Testis (tissue), 3 donors: ENCODE results near the gene PDZD4. TPM values are rescaled to one million over a fixed set of nuclear protein-coding genes. Genes with fewer than 3 reads are reported as not detected.

ENCODE experiments used
- DNase-seq: peaks from one replicate; pipeline ENCODE4 v3.0.0-alpha.2; 2019
- H3K27ac ChIP-seq, 2 donors: fragments of 200-600 bp; sonication (generic); one replicate each; pipeline ENCODE4 v1.5.1; 2019
- H3K27me3 ChIP-seq: fragments of 200-600 bp; sonication (generic); one replicate; pipeline ENCODE4 v1.5.1; 2019
- H3K36me3 ChIP-seq: fragments of 200-600 bp; sonication (generic); one replicate; pipeline ENCODE4 v1.5.1; 2017; ENCODE audit warnings: low read depth; ENCODE audit errors: missing control alignments
- H3K4me1 ChIP-seq: fragments of 200-600 bp; sonication (generic); one replicate; pipeline ENCODE4 v1.5.1; 2019
- H3K4me3 ChIP-seq, 2 donors: fragments of 200-600 bp; sonication (generic); one replicate each; pipeline ENCODE4 v1.5.1; 2017 to 2019
- H3K9me3 ChIP-seq: fragments of 200-600 bp; sonication (generic); one replicate; pipeline ENCODE4 v1.5.1; 2017
- CTCF ChIP-seq, 3 experiments: fragments of 450-650 bp in 2 of 3; fragments of 200-600 bp in 1 of 3; sonication (generic) in 1 of 3; IDR thresholded peaks; one replicate each; pipeline ENCODE4 v1.5.1; 2016 to 2019; ENCODE audit warnings: antibody characterized with exemption in 3 of 3, mild to moderate bottlenecking in 2 of 3, moderate library complexity in 1 of 3
- POLR2A ChIP-seq: fragments of 450-650 bp; IDR thresholded peaks from one replicate; pipeline ENCODE4 v1.6.1; 2017; ENCODE audit warnings: antibody characterized with exemption, mild to moderate bottlenecking, moderate library complexity
- WGBS, 2 donors: methylation state at CpG; one replicate each; pipeline ENCODE4 v1.1.5; 2018; 5-methylcytosine and 5-hydroxymethylcytosine counted together
- intact Hi-C: fragments of 100-400 bp; cut with DNase I; formaldehyde crosslinking; loops from one replicate; pipeline ENCODE4 v1.15.1; 2023; ENCODE audit warnings: low total_unique reads
- polyA plus RNA-seq: library from polyadenylated mRNA; stranded (reverse); fragments of 350-450 nt; fragmentation: Illumina TruSeq; extraction: RNeasy Lipid Tissue Mini Kit (QIAGEN cat#74804); gene quantifications from one replicate; pipeline ENCODE4 v1.2.3, GENCODE V29; 2014; ENCODE audit warnings: low read depth, low replicate concordance; ENCODE audit not compliant: insufficient read depth
- total RNA-seq, 2 donors: library from RNA; depleted of rRNA; stranded (reverse); fragments of >200 nt; gene quantifications; one replicate each; pipeline ENCODE4 v1.2.3, GENCODE V29; 2016

PDZD4 gene
- total and polyA plus RNA-seq, 3 donors from 2014 or later: 11.2 to 17.2 (median 13.5) TPM

DNA sequence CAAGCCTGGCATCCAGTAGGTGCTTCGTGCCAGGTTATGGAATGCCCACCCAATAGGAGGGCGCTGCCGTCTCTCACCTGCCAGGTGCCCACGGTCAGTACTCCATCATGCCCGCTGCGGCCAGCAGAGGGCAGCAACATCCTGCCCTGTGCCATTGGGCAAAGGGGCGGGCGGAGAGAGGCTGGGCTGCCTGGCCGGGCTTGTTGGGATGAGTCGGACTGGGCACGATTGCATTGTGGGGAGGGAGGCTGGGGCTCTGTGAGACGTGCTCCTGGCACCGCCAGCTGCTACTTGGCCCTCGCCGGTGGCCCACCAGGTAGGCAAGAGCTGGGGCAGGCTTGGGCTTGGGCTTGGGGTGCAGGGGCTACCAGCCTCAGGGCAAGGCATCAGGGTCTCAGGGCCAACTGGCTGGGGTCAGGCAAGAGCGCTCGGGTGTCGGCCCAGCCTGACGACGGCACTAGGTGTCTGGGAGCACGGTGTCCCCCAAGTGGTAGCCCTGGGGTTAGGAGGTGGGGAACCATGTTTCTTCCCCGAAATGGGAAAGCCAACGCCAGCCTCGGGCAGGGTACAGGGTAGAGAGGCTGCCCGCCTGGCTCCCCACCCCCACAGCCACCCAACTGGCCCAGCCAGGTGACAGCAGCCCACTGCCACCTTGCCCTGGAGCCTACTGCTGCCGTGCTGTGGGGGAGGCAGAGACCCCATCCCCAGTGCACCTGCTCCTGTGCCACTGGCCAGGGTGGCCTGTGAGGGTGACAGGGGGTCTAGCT lies 66.2 kb downstream of the PDZD4 start, which contains the start of gene PLXNB3:
TSS of gene PLXNB3 (plus strand) at position 261 of the 767 bp plus-strand sequence. CDS start 1,287 bp downstream, outside the sequence.
- Histone ChIP-seq H3K9me3 (no peaks in the 10 kb centered on the region), H3K36me3 (no peaks in the 10 kb centered on the region), H3K27ac (peak within 1 kb of the TSS; percentile 39 to 72), H3K4me1 (peaks cover 14% of the 10 kb centered on the region), H3K27me3 (no peaks in the 10 kb centered on the region), H3K4me3 (no peak within 1 kb of the TSS)
- intact Hi-C loops: loop anchor here (10.0 kb wide), 1 partner anchor 191 kb away; no protein-coding TSS in a partner anchor
- WGBS, 2 donors: 46% methylated on average over 15 of the region's 26 CpGs; no CpG with 5 or more reads in 1 of the 2 donors
- peak; percentile 79 for DNase-seq
- TF ChIP-seq POLR2A (no peak), CTCF (IDR thresholded peaks at IDR 0.05) (peak; percentile 71 to 81 (median 80))

DNA sequence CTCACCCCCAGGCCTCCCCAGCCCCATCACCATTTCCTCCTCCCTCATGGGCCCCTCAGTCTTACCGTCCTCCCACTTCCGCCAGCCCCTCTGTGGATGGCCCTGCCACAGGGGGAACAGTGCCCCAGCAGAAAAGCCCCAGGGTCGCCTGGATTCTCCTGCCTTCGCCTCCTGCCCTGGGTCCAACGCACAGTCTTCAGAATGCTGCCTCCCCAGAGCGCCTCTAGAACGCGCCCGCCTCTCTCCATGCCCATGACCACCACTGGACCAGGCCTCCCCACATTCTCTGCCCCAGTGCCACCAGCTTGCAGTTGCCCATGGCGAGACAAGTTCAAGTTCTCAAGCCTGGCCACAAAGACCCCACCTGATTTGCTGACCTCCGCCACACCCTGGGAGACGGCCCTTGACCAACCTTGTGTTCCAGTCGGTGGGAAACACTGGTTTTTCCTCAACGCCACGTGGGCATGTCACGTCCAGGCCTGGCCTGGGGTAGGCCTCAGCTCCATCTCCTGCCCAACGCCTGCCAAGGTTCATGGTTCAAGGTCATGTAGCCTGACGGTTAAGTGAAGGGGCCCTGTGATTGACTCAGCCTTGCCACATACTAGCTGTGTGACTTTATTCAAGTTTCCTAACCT lies 66.9 kb downstream of the PDZD4 start:
- no peaks in the 10 kb centered on the region for H3K27me3 ChIP-seq
- no peak overlapping the region for H3K4me3 ChIP-seq
- no peak for DNase-seq
- H3K27ac ChIP-seq: no peak overlapping the region
- TF ChIP-seq CTCF (IDR thresholded peaks at IDR 0.05) (no peak), POLR2A (no peak)
- no peaks in the 10 kb centered on the region for H3K9me3 ChIP-seq
- WGBS, 2 donors: 76 to 84% methylated on average over 6 to 18 of the region's 18 CpGs
- H3K36me3 ChIP-seq: no peaks in the 10 kb centered on the region
- peaks cover 14% of the 10 kb centered on the region for H3K4me1 ChIP-seq
- intact Hi-C loops: loop anchor here (10.0 kb wide), 1 partner anchor 191 kb away; no protein-coding TSS in a partner anchor

DNA sequence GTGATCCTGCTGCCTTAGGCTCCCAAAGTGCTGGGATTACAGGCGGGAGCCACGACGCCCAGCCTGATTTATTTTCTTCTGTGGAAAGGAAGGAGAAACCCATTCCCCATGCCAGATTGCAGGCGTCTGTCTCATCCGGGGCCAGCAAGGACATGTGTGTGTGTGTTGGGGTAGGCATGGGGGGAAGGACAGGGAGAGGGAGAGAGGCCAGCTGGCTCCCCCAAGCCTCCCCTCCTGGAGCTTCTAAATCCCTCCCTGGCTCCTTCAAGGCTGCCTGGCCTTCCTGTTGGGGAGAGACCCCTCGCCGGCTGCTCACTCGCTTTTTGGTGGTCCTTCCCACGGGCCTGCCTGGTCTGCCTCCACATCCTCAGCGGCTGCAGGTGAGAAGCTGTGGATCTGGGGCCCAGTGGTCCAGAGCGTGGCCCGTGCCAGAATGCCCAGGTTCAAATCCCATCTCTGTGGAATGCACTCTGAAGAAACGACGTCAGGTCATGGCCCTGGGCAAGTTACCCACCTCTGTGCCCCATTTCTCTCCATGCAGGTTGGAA lies 67.6 kb downstream of the PDZD4 start:
- 92% methylated on average over 14 of the region's 14 CpGs; no CpG with 5 or more reads in 1 of the 2 donors for WGBS, 2 donors
- intact Hi-C loops: loop anchor here (10.0 kb wide), 1 partner anchor 192 kb away; no protein-coding TSS in a partner anchor
- no peaks in the 10 kb centered on the region for H3K9me3 ChIP-seq
- no peaks in the 10 kb centered on the region for H3K27me3 ChIP-seq
- H3K4me3 ChIP-seq: no peak overlapping the region
- peaks cover 14% of the 10 kb centered on the region for H3K4me1 ChIP-seq
- no peaks in the 10 kb centered on the region for H3K36me3 ChIP-seq
- H3K27ac ChIP-seq: no peak overlapping the region
- no peak for DNase-seq
- TF ChIP-seq CTCF (IDR thresholded peaks at IDR 0.05) (no peak), POLR2A (no peak)

DNA sequence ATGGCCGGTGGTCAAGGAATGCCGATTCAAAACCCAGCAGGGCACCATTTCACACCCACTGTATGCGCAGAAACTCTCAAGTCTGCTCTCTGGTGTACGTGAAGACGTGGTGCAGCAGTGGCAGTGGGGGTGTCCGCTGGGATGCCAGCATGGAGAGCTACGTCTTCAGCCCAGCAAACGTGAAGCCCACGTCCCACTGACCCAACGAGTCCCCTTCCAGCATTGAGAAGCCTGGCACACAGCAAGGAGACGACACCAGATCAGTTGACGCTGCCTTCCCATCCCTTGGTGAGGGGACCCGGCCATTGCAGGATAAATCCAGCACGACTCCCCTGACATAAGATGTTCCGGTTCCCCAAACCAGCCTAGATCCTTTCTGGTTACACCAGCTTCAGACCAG lies 68.5 kb downstream of the PDZD4 start:
- no peaks in the 10 kb centered on the region for H3K27me3 ChIP-seq
- TF ChIP-seq CTCF (IDR thresholded peaks at IDR 0.05) (no peak), POLR2A (no peak)
- WGBS, 2 donors: 63 to 89% methylated on average over 3 to 15 of the region's 15 CpGs
- no peak overlapping the region for H3K27ac ChIP-seq
- no peak for DNase-seq
- intact Hi-C loops: loop anchor here (10.0 kb wide), 1 partner anchor 193 kb away; no protein-coding TSS in a partner anchor
- no peaks in the 10 kb centered on the region for H3K36me3 ChIP-seq
- H3K9me3 ChIP-seq: no peaks in the 10 kb centered on the region
- peaks cover 14% of the 10 kb centered on the region for H3K4me1 ChIP-seq
- H3K4me3 ChIP-seq: no peak overlapping the region
